ENCODE measurements around the gene DNMT3A. TPM values are rescaled to one million over a fixed set of nuclear protein-coding genes. Genes with fewer than 3 reads are reported as not detected.

Gene DNMT3A
- total RNA-seq, 4 donors from 2014 or later: 5.9 to 14.1 (median 8.0) TPM

GRCh38 chr2:25197336-25198208 lies 144.2 kb downstream of the DNMT3A start:
- in situ Hi-C loops (cut with MboI; ENCODE audit: low sequenced_read_pairs in 4 of 4): no loop called here
- Histone ChIP-seq H3K36me3 (no peaks in the 10 kb centered on the region), H3K9me3 (no peaks in the 10 kb centered on the region), H3K4me1 (no peaks in the 10 kb centered on the region), H3K4me3 (no peak overlapping the region), H3K27ac (no peak overlapping the region), H3K27me3 (no peaks in the 10 kb centered on the region)
- intact Hi-C loops (cut with DNase I; ENCODE audit: low total_unique reads): loop anchor here (10.0 kb wide), 1 partner anchor 223 kb away; the partner anchor contains the start of gene DNAJC27
- DNase-seq (no peak), ATAC-seq (no peak)
- TF ChIP-seq POLR2A (IDR thresholded peaks at IDR 0.05) (no peak), CTCF (IDR thresholded peaks at IDR 0.05 in 4 of 5, conservative IDR thresholded peaks at IDR 0.05 in 1 of 5) (no peak)

- Histone ChIP-seq H3K4me1 (no peaks in the 10 kb centered on the region), H3K4me3 (no peak overlapping the region), H3K36me3 (no peaks in the 10 kb centered on the region), H3K9me3 (no peaks in the 10 kb centered on the region), H3K27me3 (no peaks in the 10 kb centered on the region), H3K27ac (no peak overlapping the region)
- intact Hi-C loops (cut with DNase I; ENCODE audit: low total_unique reads) (loop anchor here (10.0 kb wide), 1 partner anchor 220 kb away; the partner anchor contains the start of gene DNAJC27), in situ Hi-C loops (cut with MboI; ENCODE audit: low sequenced_read_pairs in 4 of 4) (no loop called here)
- no peak for TF ChIP-seq POLR2A (IDR thresholded peaks at IDR 0.05)
- no peak for TF ChIP-seq CTCF (IDR thresholded peaks at IDR 0.05 in 4 of 5, conservative IDR thresholded peaks at IDR 0.05 in 1 of 5)
- ATAC-seq: no peak
- DNase-seq: no peak
These were observed 147.1 kb downstream of the DNMT3A start for GRCh38 chr2:25194576-25195122.

- in situ Hi-C loops (cut with MboI; ENCODE audit: low sequenced_read_pairs in 4 of 4): no loop called here
- no peaks in the 10 kb centered on the region for H3K27me3 ChIP-seq
- H3K36me3 ChIP-seq: no peaks in the 10 kb centered on the region
- TF ChIP-seq POLR2A (IDR thresholded peaks at IDR 0.05) (no peak), CTCF (IDR thresholded peaks at IDR 0.05 in 4 of 5, conservative IDR thresholded peaks at IDR 0.05 in 1 of 5) (no peak)
- no peak overlapping the region for H3K4me3 ChIP-seq
- no peak for DNase-seq
- no peaks in the 10 kb centered on the region for H3K9me3 ChIP-seq
- no peak overlapping the region for H3K27ac ChIP-seq
- no peak for ATAC-seq
- intact Hi-C loops (cut with DNase I; ENCODE audit: low total_unique reads): loop anchor here (10.0 kb wide), 1 partner anchor 216 kb away; the partner anchor contains the start of gene DNAJC27
- H3K4me1 ChIP-seq: no peaks in the 10 kb centered on the region
These were observed 151.2 kb downstream of the DNMT3A start for GRCh38 chr2:25190536-25190935.

- Histone ChIP-seq H3K9me3 (no peaks in the 10 kb centered on the region), H3K4me1 (no peaks in the 10 kb centered on the region), H3K4me3 (no peak overlapping the region), H3K36me3 (no peaks in the 10 kb centered on the region), H3K27ac (no peak overlapping the region), H3K27me3 (no peaks in the 10 kb centered on the region)
- TF ChIP-seq CTCF (IDR thresholded peaks at IDR 0.05 in 4 of 5, conservative IDR thresholded peaks at IDR 0.05 in 1 of 5) (no peak), POLR2A (IDR thresholded peaks at IDR 0.05) (no peak)
- DNase-seq: no peak
- in situ Hi-C loops (cut with MboI; ENCODE audit: low sequenced_read_pairs in 4 of 4): no loop called here
- intact Hi-C loops (cut with DNase I; ENCODE audit: low total_unique reads): no loop called here
- ATAC-seq: no peak
These were observed 153.3 kb downstream of the DNMT3A start for GRCh38 chr2:25188405-25188804.
